Heart left ventricle (tissue), 16 donors: ENCODE data around the gene RYR3. TPM values are rescaled to one million over a fixed set of nuclear protein-coding genes. Genes with fewer than 3 reads are reported as not detected.

Experiments used
- ATAC-seq, 4 donors: fragments of 200-7000 bp; cut with Tn5 transposase; one replicate each; pipeline ENCODE4 v1.9.1; 2020 to 2022; ENCODE audit warnings: moderate library complexity in 4 of 4, mild to moderate bottlenecking in 3 of 4, moderate number of reproducible peaks in 1 of 4
- DNase-seq, 5 donors: peaks; one replicate each; pipeline ENCODE4 v3.0.0-alpha.2; 2020
- H3K27ac ChIP-seq, 12 donors: fragments of 200-600 bp; sonication (generic) in 4 of 12; one replicate each; pipeline versions ENCODE4 v1.5.0 to v1.8.0; 2016 to 2022; ENCODE audit warnings: mild to moderate bottlenecking in 2 of 12
- H3K27me3 ChIP-seq, 9 donors: fragments of 200-600 bp; sonication (generic) in 2 of 9; one replicate each; pipeline versions ENCODE4 v1.5.1 to v1.8.0; 2016 to 2022; ENCODE audit warnings: mild to moderate bottlenecking in 3 of 9
- H3K36me3 ChIP-seq, 9 donors: fragments of 200-600 bp; sonication (generic) in 2 of 9; one replicate each; pipeline versions ENCODE4 v1.5.0 to v1.8.0; 2018 to 2022; ENCODE audit warnings: mild to moderate bottlenecking in 2 of 9
- H3K4me1 ChIP-seq, 12 donors: fragments of 200-600 bp; sonication (generic) in 4 of 12; one replicate each; pipeline versions ENCODE4 v1.5.0 to v1.8.0; 2016 to 2022; ENCODE audit warnings: mild to moderate bottlenecking in 3 of 12
- H3K4me3 ChIP-seq, 12 donors: fragments of 200-600 bp; sonication (generic) in 4 of 12; one replicate each; pipeline versions ENCODE4 v1.5.0 to v1.8.0; 2017 to 2022; ENCODE audit warnings: mild to moderate bottlenecking in 9 of 12, moderate library complexity in 4 of 12
- H3K9me3 ChIP-seq, 12 donors: fragments of 200-600 bp; sonication (generic) in 4 of 12; one replicate each; pipeline versions ENCODE4 v1.5.0 to v1.8.0; 2016 to 2022; ENCODE audit warnings: mild to moderate bottlenecking in 1 of 12
- CTCF ChIP-seq, 12 donors: fragments of 200-600 bp; sonication (generic) in 4 of 12; IDR thresholded peaks; one replicate each; pipeline versions ENCODE4 v1.5.0 to v1.8.0; 2018 to 2022; ENCODE audit warnings: antibody characterized with exemption in 12 of 12, mild to moderate bottlenecking in 5 of 12
- POLR2A ChIP-seq, 2 donors: fragments of 450-650 bp; IDR thresholded peaks; one replicate each; pipeline ENCODE4 v1.6.1; 2017; ENCODE audit warnings: antibody characterized with exemption in 2 of 2, mild to moderate bottlenecking in 2 of 2, moderate library complexity in 2 of 2
- WGBS, 4 donors: extraction: QIAGEN DNeasy Blood & Tissue Kit in 2 of 4; methylation state at CpG; one replicate each; pipeline versions ENCODE4 v1.1.5 to v1.1.7; 2013 to 2018; 5-methylcytosine and 5-hydroxymethylcytosine counted together
- intact Hi-C, 10 donors: fragments of 100-400 bp; cut with DNase I; formaldehyde crosslinking; loops; one replicate each; pipeline versions ENCODE4 v1.11.1 to v1.14.2; 2022
- polyA plus RNA-seq, 2 donors: library from polyadenylated mRNA; stranded (reverse); fragments of 200-250 nt; gene quantifications; one replicate each; pipeline ENCODE4 v1.2.3, GENCODE V29; 2013
- total RNA-seq, 9 donors: library from RNA; depleted of rRNA in 2 of 9; stranded (reverse); fragments of >200 nt in 2 of 9; fragmentation: NEBNext Ultra II Directional in 3 of 9; extraction: Animal tissue kit (Norgen Biotek cat#: 25700) in 3 of 9; gene quantifications; one replicate each; pipeline versions ENCODE4 v1.1.0 to v1.2.4, GENCODE V29; 2016 to 2023
- donor health status: ischemic (EF 13 %, LVEDD 7.1; RV severe dilation, severe dysfunction).
- donor health status: healthy with polysubstance abuse.
- donor health status: DM: no; HTN: yes; CAD: no.
- donor health status: DM: no; HTN: no; CAD: no.
- donor health status: ischemic (EF 25% LVEDD 6.9; RV normal size, moderate dysfunction).
- donor health status: ischemic (EF 25% LVEDD 5.7; RV mildly dilated, moderate dysfunction).
- donor health status: healthy.
- donor health status: DM: yes; HTN: yes; CAD: no.
- donor health status: ischemic (EF 35%, LVEDD 5.7; RV mildly dilated, moderate dysfunction).
- donor health status: nonischemic (EF 11% LVEDD 7.7; RV severe dilation, severe dysfunction).
- donor health status: DM: yes; HTN: yes; CAD: no.
- donor health status: PGD.
- donor health status: ischemic (EF 29% LVEDD 5.4; RV normal size, mild dysfunction).
- donor health status: nonischemic (EF 23%, LVEDD 6.1; RV moderate dilation, normal function).

RYR3 gene
- total and polyA plus RNA-seq, 11 donors: 0.01 to 0.35 (median 0.23) TPM; not detected in 2

GRCh38 chr15:33680336-33680735 lies 369.6 kb downstream of the RYR3 start:
- Histone ChIP-seq H3K4me1 (no peaks in the 10 kb centered on the region), H3K9me3 (no peaks in the 10 kb centered on the region), H3K4me3 (no peak overlapping the region), H3K27ac (no peak overlapping the region), H3K27me3 (peaks cover 0 to 13% (median 3%) of the 10 kb centered on the region in 9 donors), H3K36me3 (no peaks in the 10 kb centered on the region)
- 62 to 71% (median 66%) methylated on average over 5 of the region's 5 CpGs for WGBS, 4 donors
- intact Hi-C loops: no loop called here
- TF ChIP-seq POLR2A (IDR thresholded peaks at IDR 0.05) (no peak), CTCF (IDR thresholded peaks at IDR 0.05) (no peak)
- DNase-seq (no peak), ATAC-seq (no peak)

GRCh38 chr15:33693166-33693800 lies 382.5 kb downstream of the RYR3 start:
- H3K4me3 ChIP-seq: no peak overlapping the region
- intact Hi-C loops: no loop called here
- H3K27me3 ChIP-seq: peaks cover 0 to 5% (median 0%) of the 10 kb centered on the region in 9 donors
- H3K4me1 ChIP-seq: no peaks in the 10 kb centered on the region
- no peaks in the 10 kb centered on the region for H3K36me3 ChIP-seq
- TF ChIP-seq POLR2A (IDR thresholded peaks at IDR 0.05) (no peak), CTCF (IDR thresholded peaks at IDR 0.05) (no peak)
- peaks cover 0 to 3% (median 0%) of the 10 kb centered on the region in 12 donors for H3K9me3 ChIP-seq
- DNase-seq: no peak
- WGBS, 4 donors: 67 to 83% (median 72%) methylated on average over 12 of the region's 12 CpGs
- no peak overlapping the region for H3K27ac ChIP-seq
- ATAC-seq: no peak

- no peaks in the 10 kb centered on the region for H3K9me3 ChIP-seq
- DNase-seq (no peak), ATAC-seq (no peak)
- peaks cover 0 to 13% (median 0%) of the 10 kb centered on the region in 9 donors for H3K27me3 ChIP-seq
- WGBS, 4 donors: 51 to 75% (median 64%) methylated on average over 5 to 6 of the region's 6 CpGs
- H3K4me3 ChIP-seq: no peak overlapping the region
- intact Hi-C loops: no loop called here
- H3K36me3 ChIP-seq: no peaks in the 10 kb centered on the region
- no peak overlapping the region for H3K27ac ChIP-seq
- TF ChIP-seq POLR2A (IDR thresholded peaks at IDR 0.05) (no peak), CTCF (IDR thresholded peaks at IDR 0.05) (no peak)
- H3K4me1 ChIP-seq: peaks cover 0 to 7% (median 0%) of the 10 kb centered on the region in 12 donors
These were observed 387.4 kb downstream of the RYR3 start for GRCh38 chr15:33698126-33698525.

- TF ChIP-seq POLR2A (IDR thresholded peaks at IDR 0.05) (no peak), CTCF (IDR thresholded peaks at IDR 0.05) (no peak)
- H3K27ac ChIP-seq: no peak overlapping the region
- H3K4me3 ChIP-seq: no peak overlapping the region
- no peaks in the 10 kb centered on the region for H3K36me3 ChIP-seq
- WGBS, 4 donors: 78 to 86% (median 81%) methylated on average over 2 of the region's 2 CpGs
- intact Hi-C loops: no loop called here
- no peaks in the 10 kb centered on the region for H3K9me3 ChIP-seq
- no peak for DNase-seq
- no peak for ATAC-seq
- H3K27me3 ChIP-seq: peaks cover 0 to 13% (median 0%) of the 10 kb centered on the region in 9 donors
- peaks cover 0 to 7% (median 0%) of the 10 kb centered on the region in 12 donors for H3K4me1 ChIP-seq
These were observed 388.4 kb downstream of the RYR3 start for GRCh38 chr15:33699145-33699544.
